Measurements from ENCODE around the gene PPP3CA.
"Not testable (repeated sequence)": the region's sequence is repeated elsewhere in the genome, so short reads cannot be mapped to it uniquely, and the experiment has no call there.

The PPP3CA gene

DNA sequence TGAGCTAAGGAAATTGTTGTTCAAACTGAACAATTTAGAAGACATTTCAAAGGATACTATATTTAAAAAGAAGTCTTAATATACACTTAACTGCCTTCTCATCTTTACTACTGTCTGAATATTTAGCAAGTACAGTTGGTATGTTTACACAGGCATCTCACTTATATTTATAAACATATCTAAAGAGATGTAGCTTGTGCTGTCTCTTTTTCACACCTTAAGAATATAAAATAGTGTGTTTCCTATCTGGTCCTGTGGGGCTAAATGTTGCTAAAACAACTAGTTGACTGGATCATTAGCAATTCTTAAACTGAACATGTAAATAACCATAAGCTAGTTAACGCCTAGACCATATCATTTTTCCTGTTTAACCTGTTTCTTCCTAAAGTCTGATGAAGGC, 336.3 kb downstream of the PPP3CA start:
- TF ChIP-seq, protein P1, sequence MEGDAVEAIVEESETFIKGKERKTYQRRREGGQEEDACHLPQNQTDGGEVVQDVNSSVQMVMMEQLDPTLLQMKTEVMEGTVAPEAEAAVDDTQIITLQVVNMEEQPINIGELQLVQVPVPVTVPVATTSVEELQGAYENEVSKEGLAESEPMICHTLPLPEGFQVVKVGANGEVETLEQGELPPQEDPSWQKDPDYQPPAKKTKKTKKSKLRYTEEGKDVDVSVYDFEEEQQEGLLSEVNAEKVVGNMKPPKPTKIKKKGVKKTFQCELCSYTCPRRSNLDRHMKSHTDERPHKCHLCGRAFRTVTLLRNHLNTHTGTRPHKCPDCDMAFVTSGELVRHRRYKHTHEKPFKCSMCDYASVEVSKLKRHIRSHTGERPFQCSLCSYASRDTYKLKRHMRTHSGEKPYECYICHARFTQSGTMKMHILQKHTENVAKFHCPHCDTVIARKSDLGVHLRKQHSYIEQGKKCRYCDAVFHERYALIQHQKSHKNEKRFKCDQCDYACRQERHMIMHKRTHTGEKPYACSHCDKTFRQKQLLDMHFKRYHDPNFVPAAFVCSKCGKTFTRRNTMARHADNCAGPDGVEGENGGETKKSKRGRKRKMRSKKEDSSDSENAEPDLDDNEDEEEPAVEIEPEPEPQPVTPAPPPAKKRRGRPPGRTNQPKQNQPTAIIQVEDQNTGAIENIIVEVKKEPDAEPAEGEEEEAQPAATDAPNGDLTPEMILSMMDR (IDR thresholded peaks at IDR 0.05; ENCODE audit: low read length, missing control alignments), result no peak
- H3K4me3 ChIP-seq (replicated peaks; ENCODE audit: low read depth, low read length), result no peak overlapping the region
- DNase-seq (ENCODE audit: low read depth), result no peak

DNA sequence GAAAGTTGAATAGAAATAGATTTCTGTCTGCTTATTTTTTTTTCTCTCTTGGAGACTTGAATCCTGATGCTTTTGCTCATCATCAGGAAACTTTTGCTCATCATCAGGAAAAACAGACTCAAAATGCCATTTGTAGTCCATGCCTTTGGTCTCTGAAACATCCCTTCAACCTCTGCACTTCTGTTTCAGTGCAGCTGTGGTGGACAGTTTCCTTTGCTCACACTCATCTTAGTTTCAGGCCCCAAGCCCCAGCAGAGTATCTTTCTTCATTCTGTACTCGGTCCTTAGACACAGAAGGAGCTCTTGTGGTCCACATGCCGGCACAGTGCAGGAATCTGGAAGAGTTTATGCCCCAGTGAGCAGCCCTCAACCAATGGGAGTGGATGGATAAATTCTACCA, 337.9 kb downstream of the PPP3CA start:
- no peak overlapping the region for H3K4me3 ChIP-seq (replicated peaks; ENCODE audit: low read depth, low read length)
- TF ChIP-seq, protein P1 (IDR thresholded peaks at IDR 0.05; ENCODE audit: low read length, missing control alignments), result no peak
- no peak for DNase-seq (ENCODE audit: low read depth)

DNA sequence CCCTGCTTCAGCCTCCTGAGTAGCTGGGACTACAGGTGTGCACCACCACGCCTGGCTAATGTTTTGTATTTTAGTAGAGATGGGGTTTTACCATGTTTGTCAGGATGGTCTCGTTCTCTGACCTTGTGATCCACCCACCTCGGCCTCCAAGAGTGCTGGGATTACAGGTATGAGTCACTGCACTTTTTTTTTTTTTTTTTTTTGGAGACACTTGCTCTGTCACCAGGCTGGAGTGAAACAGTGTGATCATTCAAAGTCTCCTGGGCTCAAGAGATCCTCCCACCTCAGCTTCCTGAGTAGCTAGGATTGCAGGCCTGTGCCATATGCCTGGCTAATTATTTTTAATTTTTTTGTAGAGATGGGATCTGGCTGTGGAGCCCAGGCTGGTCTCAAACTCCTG, 338.8 kb downstream of the PPP3CA start:
- DNase-seq (ENCODE audit: low read depth), result no peak
- TF ChIP-seq, protein P1 (IDR thresholded peaks at IDR 0.05; ENCODE audit: low read length, missing control alignments), result no peak
- H3K4me3 ChIP-seq (replicated peaks; ENCODE audit: low read depth, low read length), result no peak overlapping the region

DNA sequence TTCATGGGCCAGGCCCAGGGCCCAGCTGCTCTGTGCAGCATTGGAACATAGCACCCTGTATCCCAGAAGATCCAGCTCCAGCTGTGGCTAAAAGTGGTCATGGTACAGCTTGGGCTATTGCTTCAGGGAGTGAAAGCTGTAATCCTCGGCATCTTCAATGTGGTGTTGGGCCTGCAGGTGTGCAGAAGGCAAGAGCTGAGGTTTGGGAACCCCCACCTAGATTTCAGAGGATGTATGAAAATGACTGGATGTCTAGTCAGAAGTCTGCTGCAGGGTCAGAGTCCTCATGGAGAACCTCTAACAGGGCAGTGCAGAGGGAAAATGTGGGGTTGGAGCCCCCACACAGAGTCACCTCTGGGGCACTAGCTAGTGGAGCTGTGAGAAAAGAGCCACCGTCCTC, 341.7 kb downstream of the PPP3CA start:
- no peak overlapping the region for H3K4me3 ChIP-seq (replicated peaks; ENCODE audit: low read depth, low read length)
- no peak for DNase-seq (ENCODE audit: low read depth)
- TF ChIP-seq, protein P1 (IDR thresholded peaks at IDR 0.05; ENCODE audit: low read length, missing control alignments), result no peak

DNA sequence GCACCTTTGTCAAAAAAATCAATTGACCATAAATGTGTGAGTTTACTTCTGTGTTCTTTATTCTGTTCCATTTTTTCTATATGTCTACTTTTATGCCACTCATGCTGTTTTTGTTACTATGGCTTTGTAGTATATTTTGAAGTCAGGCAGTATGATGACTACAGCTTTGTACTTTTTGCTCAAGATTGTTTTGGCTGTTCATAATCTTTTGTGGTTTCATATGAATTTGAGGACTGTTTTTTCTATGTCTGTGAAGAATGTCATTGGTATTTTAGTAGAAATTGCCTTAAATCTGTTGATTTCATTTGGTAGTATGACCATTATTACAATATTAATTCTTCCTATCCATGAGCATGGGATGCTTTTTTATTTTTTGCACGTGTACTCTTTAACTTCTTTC, 346.8 kb downstream of the PPP3CA start:
- DNase-seq (ENCODE audit: low read depth), result peak; percentile 24
- no peak overlapping the region for H3K4me3 ChIP-seq (replicated peaks; ENCODE audit: low read depth, low read length)
- TF ChIP-seq, protein P1 (IDR thresholded peaks at IDR 0.05; ENCODE audit: low read length, missing control alignments), result no peak

DNA sequence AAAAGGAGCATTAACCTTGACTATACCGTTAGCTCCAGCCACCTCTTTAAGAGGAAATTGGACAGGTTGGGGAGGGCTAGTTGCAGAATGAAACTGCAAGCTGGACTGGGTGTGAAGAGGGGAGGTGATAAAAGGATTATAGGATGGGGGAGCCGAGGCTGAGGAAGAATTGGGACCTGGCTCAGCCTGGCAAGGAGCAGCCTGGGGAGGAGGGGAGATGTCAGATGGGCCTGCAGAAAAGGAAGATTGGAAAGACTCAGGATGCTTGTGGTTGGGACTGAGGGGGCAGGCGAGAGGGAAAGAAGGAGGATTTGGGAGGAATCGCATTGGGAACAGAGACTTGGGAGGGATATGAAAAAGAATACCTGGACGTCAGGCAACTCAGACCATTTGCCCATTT, 351.7 kb downstream of the PPP3CA start:
- TF ChIP-seq, protein P1 (IDR thresholded peaks at IDR 0.05; ENCODE audit: low read length, missing control alignments), result no peak
- no peak for DNase-seq (ENCODE audit: low read depth)
- H3K4me3 ChIP-seq (replicated peaks; ENCODE audit: low read depth, low read length), result no peak overlapping the region

DNA sequence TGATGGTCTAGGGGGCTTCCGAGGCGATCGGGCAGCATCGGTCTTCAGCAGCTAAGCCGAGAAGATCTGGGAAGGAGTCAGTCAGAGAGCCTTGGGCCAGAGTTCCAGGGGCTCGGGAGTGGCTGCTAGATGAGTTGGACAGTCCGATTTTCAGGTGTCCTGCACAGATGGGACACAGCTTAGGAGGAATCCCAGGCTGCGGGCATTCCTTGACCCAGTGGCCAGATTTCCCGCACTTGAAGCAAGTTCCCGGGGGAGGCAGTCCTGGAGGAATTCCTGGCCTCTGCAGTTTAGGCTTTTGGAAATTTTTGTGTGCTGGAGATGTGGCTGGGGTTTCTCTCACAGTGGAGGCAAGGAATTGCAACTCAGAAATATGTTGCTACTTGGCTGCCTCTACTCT, 352.3 kb downstream of the PPP3CA start:
- DNase-seq (ENCODE audit: low read depth); H3K4me3 ChIP-seq (replicated peaks; ENCODE audit: low read depth, low read length): not testable (repeated sequence)

DNA sequence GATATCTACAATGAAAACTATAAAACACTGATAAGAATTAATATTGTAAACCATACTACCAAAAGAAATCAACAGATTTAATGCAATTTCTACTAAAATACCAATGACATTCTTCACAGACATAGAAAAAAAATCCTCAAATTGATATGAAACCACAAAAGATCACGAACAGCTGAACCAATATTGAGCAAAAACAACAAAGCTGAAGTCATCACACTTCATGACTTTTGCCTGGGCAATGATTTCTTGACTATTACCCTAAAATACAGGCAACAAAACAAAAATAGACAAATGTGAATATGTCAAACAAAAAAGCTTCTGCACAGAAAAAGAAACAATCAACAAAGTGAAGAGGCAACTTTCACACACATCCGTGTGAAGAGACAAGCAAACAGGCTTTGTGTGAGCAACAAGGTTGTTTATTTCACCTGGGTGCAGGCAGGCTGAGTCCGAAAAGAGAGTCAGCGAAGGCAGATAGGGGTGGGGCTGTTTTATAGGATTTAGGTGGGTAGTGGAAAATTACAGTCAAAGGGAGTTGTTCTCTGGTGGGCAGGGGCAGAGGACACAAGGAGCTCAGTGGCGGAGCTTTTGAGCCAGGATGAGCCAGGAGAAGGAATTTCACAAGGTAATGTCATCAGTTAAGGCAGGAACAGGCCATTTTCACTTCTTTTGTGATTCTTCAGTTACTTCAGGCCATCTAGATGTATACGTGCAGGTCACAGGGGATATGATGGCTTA, 355.8 kb downstream of the PPP3CA start:
- not testable (repeated sequence) for H3K4me3 ChIP-seq (replicated peaks; ENCODE audit: low read depth, low read length)
- DNase-seq (ENCODE audit: low read depth), result peak; percentile 55

Data from fibroblast of pulmonary artery (primary cell).